Measurements from ENCODE around the gene SEMA7A. TPM values are rescaled to one million over a fixed set of nuclear protein-coding genes. Genes with fewer than 3 reads are reported as not detected.

SEMA7A gene
- total and polyA plus RNA-seq, 7 experiments from 2014 or later = 1.6 to 15.7 (median 5.0) TPM; not detected in 2

DNA sequence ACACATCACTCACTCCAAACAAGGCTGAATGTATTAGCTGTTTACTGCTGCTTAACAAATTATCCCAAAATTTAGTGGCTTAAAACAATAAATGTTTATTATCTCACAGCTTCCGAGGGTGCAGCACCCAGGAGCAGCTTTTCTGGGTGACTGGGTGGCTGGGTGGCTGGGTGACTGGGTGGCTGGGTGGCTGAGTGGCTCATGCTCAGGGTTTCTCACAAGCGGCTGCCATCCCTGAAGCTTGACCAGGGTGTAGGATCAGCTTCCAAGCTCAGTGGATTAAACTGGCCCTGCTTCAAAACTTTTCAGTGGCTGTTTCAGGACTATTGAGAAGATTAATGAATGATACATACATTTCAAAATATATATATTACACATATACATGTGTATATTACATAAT is 64.0 kb downstream of the SEMA7A start:
- H3K4me1 ChIP-seq (ENCODE audit: control insufficient read depth in 2 of 2, insufficient read depth in 2 of 2, low read length in 2 of 2) = peaks cover 4 to 8% of the 10 kb centered on the region in 2 donors
- H3K36me3 ChIP-seq (ENCODE audit: control insufficient read depth in 2 of 3, insufficient read depth in 3 of 3, low read length in 3 of 3) = no peaks in the 10 kb centered on the region
- peaks cover 13 to 70% (median 25%) of the 10 kb centered on the region in 5 donors for H3K27me3 Mint-ChIP-seq
- peaks cover 0 to 5% of the 10 kb centered on the region in 2 donors for H3K27me3 ChIP-seq (ENCODE audit: control insufficient read depth in 2 of 2, insufficient read depth in 2 of 2, low read length in 2 of 2)
- H3K9me3 Mint-ChIP-seq = peaks cover 0 to 3% (median 0%) of the 10 kb centered on the region in 11 donors
- no peaks in the 10 kb centered on the region for H3K9me3 ChIP-seq (ENCODE audit: control insufficient read depth in 2 of 3, low read length in 3 of 3)
- H3K4me1 Mint-ChIP-seq = peaks cover 0 to 15% (median 5%) of the 10 kb centered on the region in 7 donors
- intact Hi-C loops (cut with micrococcal nuclease) = loop anchor here (5.0 kb wide), 3 partner anchors 418 to 1083 kb away; partner anchors contain the start of gene SIN3A (in 1 of the 2)
- ATAC-seq (no peak), DNase-seq (no peak)
- ChIA-PET POLR2A (no interaction called here), CTCF (interaction anchor here (0.9 to 1.3 kb wide), 3 partner anchors 9 to 400 kb away, joined by 3 to 5 read pairs (median 3); no protein-coding TSS in a partner anchor)
- H3K36me3 Mint-ChIP-seq = no peaks in the 10 kb centered on the region
- H3K4me3 Mint-ChIP-seq = no peak overlapping the region
- H3K4me3 ChIP-seq (ENCODE audit: low read length) = no peak overlapping the region
- H3K27ac ChIP-seq (ENCODE audit: low read depth, low read length) = no peak overlapping the region
- H3K27ac Mint-ChIP-seq = no peak overlapping the region

DNA sequence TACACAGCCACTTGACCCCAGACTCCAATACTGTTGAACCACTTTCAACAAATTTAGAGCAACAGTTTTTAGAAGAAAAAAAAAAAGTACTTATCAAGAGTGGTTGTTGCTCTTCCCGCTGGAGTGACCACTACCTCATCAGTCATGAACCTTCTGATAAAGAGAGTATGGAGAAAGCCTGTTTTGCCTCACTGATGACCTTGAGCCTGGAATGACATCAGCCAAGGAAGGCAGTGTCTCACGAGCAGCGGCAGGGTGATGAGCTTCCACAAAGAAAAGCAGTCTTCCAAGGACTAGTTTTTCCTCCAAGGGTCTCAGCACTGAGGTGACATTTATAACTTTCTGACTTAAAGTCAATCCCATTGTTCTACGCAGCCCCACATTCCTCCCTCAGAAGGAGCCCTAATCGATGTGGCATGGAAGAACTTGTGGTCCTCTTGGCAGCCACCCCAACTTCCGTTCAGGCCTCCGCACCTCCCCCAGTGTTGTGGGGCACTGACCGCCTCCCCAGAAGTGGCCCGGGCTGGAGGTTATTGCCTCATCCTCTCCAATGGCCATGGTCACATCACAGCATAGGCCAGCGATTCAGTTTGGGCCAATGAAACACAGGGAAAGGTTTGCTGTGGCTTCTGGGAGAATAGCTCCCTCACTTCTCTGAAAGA is 64.5 kb downstream of the SEMA7A start:
- ATAC-seq = no peak
- H3K27ac ChIP-seq (ENCODE audit: low read depth, low read length) = no peak overlapping the region
- Mint-ChIP-seq H3K27me3 (peaks cover 16 to 75% (median 30%) of the 10 kb centered on the region in 5 donors), H3K36me3 (no peaks in the 10 kb centered on the region), H3K27ac (no peak overlapping the region), H3K4me3 (no peak overlapping the region), H3K9me3 (peaks cover 0 to 3% (median 0%) of the 10 kb centered on the region in 11 donors), H3K4me1 (peaks cover 0 to 10% (median 3%) of the 10 kb centered on the region in 7 donors)
- peaks cover 0 to 3% of the 10 kb centered on the region in 2 donors for H3K4me1 ChIP-seq (ENCODE audit: control insufficient read depth in 2 of 2, insufficient read depth in 2 of 2, low read length in 2 of 2)
- no peak overlapping the region for H3K4me3 ChIP-seq (ENCODE audit: low read length)
- ChIA-PET CTCF (interaction anchor here (0.6 to 1.3 kb wide), 4 partner anchors 9 to 400 kb away, joined by 3 to 5 read pairs (median 3); no protein-coding TSS in a partner anchor), POLR2A (no interaction called here)
- peaks cover 0 to 5% of the 10 kb centered on the region in 2 donors for H3K27me3 ChIP-seq (ENCODE audit: control insufficient read depth in 2 of 2, insufficient read depth in 2 of 2, low read length in 2 of 2)
- H3K36me3 ChIP-seq (ENCODE audit: control insufficient read depth in 2 of 3, insufficient read depth in 3 of 3, low read length in 3 of 3) = no peaks in the 10 kb centered on the region
- DNase-seq = no peak
- intact Hi-C loops (cut with micrococcal nuclease) = no loop called here
- no peaks in the 10 kb centered on the region for H3K9me3 ChIP-seq (ENCODE audit: control insufficient read depth in 2 of 3, low read length in 3 of 3)

DNA sequence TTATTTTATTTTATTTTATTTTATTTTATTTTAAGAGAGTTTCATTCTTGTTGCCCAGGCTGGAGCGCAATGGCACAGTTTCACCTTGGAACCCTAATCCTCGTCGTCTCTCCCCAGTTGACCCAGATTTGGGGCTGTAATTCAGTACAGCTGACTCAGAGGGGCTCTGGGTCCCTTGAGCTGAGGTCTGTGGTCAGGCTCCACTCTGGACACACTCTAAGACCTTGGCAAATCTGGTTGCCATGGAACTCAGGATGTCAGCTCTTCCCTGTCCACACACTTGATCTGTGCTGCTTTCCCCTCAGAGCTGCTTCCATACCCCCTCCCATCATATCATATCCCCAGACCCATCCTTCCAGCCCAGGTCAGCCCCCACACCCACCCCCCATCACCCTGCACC is 65.6 kb downstream of the SEMA7A start:
- no peak overlapping the region for H3K4me3 Mint-ChIP-seq
- H3K27me3 Mint-ChIP-seq = peaks cover 16 to 79% (median 33%) of the 10 kb centered on the region in 5 donors
- H3K4me1 ChIP-seq (ENCODE audit: control insufficient read depth in 2 of 2, insufficient read depth in 2 of 2, low read length in 2 of 2) = peaks cover 0 to 3% of the 10 kb centered on the region in 2 donors
- ChIA-PET CTCF (no interaction called here), POLR2A (no interaction called here)
- no peak overlapping the region for H3K27ac Mint-ChIP-seq
- H3K27me3 ChIP-seq (ENCODE audit: control insufficient read depth in 2 of 2, insufficient read depth in 2 of 2, low read length in 2 of 2) = peaks cover 0 to 5% of the 10 kb centered on the region in 2 donors
- no peak overlapping the region for H3K4me3 ChIP-seq (ENCODE audit: low read length)
- H3K36me3 ChIP-seq (ENCODE audit: control insufficient read depth in 2 of 3, insufficient read depth in 3 of 3, low read length in 3 of 3) = no peaks in the 10 kb centered on the region
- ATAC-seq (no peak), DNase-seq (peak in 1 of 9 donors; percentile 7)
- peaks cover 0 to 3% (median 0%) of the 10 kb centered on the region in 11 donors for H3K9me3 Mint-ChIP-seq
- no peaks in the 10 kb centered on the region for H3K36me3 Mint-ChIP-seq
- H3K4me1 Mint-ChIP-seq = peaks cover 0 to 5% (median 3%) of the 10 kb centered on the region in 7 donors
- intact Hi-C loops (cut with micrococcal nuclease) = no loop called here
- no peak overlapping the region for H3K27ac ChIP-seq (ENCODE audit: low read depth, low read length)
- no peaks in the 10 kb centered on the region for H3K9me3 ChIP-seq (ENCODE audit: control insufficient read depth in 2 of 3, low read length in 3 of 3)

DNA sequence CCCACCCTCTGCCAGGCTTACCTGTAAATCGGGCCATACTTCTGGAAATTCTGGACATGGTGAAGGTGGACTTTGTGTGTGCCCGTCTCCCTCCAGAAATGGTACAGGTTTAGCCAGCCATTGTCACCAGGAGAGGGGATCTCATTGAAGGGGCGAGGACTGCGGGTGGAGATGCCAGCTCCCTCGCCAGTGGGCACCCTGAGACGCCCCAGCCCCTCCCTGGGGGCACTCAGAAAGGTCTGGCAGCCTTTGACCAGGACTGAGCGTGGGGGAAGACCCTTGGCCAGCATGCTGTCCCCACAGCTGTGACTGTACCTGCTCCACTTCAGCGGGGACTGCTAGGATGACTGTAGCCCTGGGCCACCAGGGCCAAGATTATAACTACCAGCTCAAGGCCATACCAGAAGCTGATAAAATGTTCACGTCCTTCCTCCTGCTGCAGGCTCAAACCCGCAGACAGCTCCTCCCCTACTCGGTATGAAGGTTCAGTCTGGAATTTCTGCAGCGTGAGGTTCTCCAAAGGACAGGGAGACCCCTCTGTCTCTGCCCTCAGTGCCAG is 66.4 kb downstream of the SEMA7A start, which contains the start of gene CYP11A1:
Gene CYP11A1, minus strand, starts transcription at position 351 of the 559 bp plus-strand sequence. Its CDS starts 61 bp downstream, at position 290.
- Histone ChIP-seq H3K36me3 (ENCODE audit: control insufficient read depth in 2 of 3, insufficient read depth in 3 of 3, low read length in 3 of 3) (no peaks in the 10 kb centered on the region), H3K27ac (ENCODE audit: low read depth, low read length) (no peak within 1 kb of the TSS), H3K27me3 (ENCODE audit: control insufficient read depth in 2 of 2, insufficient read depth in 2 of 2, low read length in 2 of 2) (peaks cover 0 to 5% of the 10 kb centered on the region in 2 donors), H3K4me3 (ENCODE audit: low read length) (no peak within 1 kb of the TSS), H3K9me3 (ENCODE audit: control insufficient read depth in 2 of 3, low read length in 3 of 3) (no peaks in the 10 kb centered on the region), H3K4me1 (ENCODE audit: control insufficient read depth in 2 of 2, insufficient read depth in 2 of 2, low read length in 2 of 2) (peaks cover 0 to 3% of the 10 kb centered on the region in 2 donors)
- intact Hi-C loops (cut with micrococcal nuclease) = no loop called here
- ATAC-seq = no peak
- Mint-ChIP-seq H3K27ac (no peak within 1 kb of the TSS), H3K4me1 (peaks cover 0 to 4% (median 3%) of the 10 kb centered on the region in 7 donors), H3K36me3 (no peaks in the 10 kb centered on the region), H3K27me3 (peaks cover 16 to 83% (median 33%) of the 10 kb centered on the region in 5 donors), H3K4me3 (peak within 1 kb of the TSS in 6 of 10 donors; percentile 10 to 65 (median 44)), H3K9me3 (peaks cover 0 to 3% (median 0%) of the 10 kb centered on the region in 11 donors)
- POLR2A ChIA-PET = no interaction called here
- peak in 1 of 9 donors; percentile 20 for DNase-seq
- CTCF ChIA-PET = interaction anchor here (0.6 kb wide), 1 partner anchor 121 kb away, joined by 4 read pairs; no protein-coding TSS in a partner anchor

DNA sequence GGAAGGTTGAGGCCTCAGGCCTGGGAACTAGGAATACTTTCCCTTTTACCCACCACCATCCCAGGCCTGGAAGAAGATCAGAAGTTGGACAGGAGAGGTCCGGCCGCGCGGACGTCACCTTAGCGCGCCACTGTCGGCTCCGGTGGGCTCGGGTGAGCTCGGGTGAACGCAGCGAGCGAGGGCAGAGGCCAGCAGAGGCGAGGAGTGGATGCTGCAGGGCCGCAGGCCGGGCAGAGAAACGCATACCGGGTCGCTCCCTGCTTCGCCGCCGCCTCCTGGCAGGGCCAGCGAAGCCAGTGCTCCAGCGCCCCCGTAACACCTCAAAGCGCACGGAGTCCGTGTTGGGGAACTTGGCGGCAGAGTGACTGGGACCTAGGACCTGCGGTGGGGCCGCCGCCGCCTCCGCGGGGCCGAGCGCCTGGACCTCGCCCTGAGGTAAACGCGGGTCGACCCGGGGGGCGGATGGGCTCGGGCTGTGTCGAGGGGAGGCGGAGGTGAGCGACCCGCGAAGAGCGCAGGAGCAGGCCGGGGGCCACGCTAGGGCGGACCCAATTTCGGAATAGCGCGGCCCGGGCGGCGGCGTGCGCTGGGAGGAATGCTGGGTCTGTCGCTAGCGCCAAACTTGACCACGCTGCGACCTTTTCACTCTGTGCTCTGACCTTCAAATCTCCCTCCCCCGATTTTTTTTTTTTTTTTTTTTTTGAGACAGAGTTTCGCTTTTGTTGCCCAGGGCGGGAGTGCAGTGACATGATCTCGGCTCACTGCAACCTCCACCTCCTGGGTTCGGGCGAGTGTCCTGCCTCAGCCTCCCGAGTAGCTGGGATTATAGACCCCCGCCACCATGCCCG is 67.9 kb downstream of the SEMA7A start:
- DNase-seq (no peak), ATAC-seq (peak; percentile 52)
- H3K36me3 Mint-ChIP-seq = no peaks in the 10 kb centered on the region
- H3K27ac Mint-ChIP-seq = no peak overlapping the region
- Histone ChIP-seq H3K36me3 (ENCODE audit: control insufficient read depth in 2 of 3, insufficient read depth in 3 of 3, low read length in 3 of 3) (no peaks in the 10 kb centered on the region), H3K4me3 (ENCODE audit: low read length) (peak overlapping the region; percentile 39), H3K4me1 (ENCODE audit: control insufficient read depth in 2 of 2, insufficient read depth in 2 of 2, low read length in 2 of 2) (peaks cover 0 to 3% of the 10 kb centered on the region in 2 donors), H3K27me3 (ENCODE audit: control insufficient read depth in 2 of 2, insufficient read depth in 2 of 2, low read length in 2 of 2) (peaks cover 0 to 5% of the 10 kb centered on the region in 2 donors), H3K27ac (ENCODE audit: low read depth, low read length) (no peak overlapping the region), H3K9me3 (ENCODE audit: control insufficient read depth in 2 of 3, low read length in 3 of 3) (no peaks in the 10 kb centered on the region)
- H3K9me3 Mint-ChIP-seq = peaks cover 0 to 3% (median 0%) of the 10 kb centered on the region in 11 donors
- ChIA-PET POLR2A (no interaction called here), CTCF (no interaction called here)
- intact Hi-C loops (cut with micrococcal nuclease) = no loop called here
- H3K27me3 Mint-ChIP-seq = peaks cover 16 to 83% (median 33%) of the 10 kb centered on the region in 5 donors
- peaks cover 0 to 4% (median 3%) of the 10 kb centered on the region in 7 donors for H3K4me1 Mint-ChIP-seq
- H3K4me3 Mint-ChIP-seq = peak overlapping the region in 9 of 10 donors; percentile 51 to 73 (median 68)

DNA sequence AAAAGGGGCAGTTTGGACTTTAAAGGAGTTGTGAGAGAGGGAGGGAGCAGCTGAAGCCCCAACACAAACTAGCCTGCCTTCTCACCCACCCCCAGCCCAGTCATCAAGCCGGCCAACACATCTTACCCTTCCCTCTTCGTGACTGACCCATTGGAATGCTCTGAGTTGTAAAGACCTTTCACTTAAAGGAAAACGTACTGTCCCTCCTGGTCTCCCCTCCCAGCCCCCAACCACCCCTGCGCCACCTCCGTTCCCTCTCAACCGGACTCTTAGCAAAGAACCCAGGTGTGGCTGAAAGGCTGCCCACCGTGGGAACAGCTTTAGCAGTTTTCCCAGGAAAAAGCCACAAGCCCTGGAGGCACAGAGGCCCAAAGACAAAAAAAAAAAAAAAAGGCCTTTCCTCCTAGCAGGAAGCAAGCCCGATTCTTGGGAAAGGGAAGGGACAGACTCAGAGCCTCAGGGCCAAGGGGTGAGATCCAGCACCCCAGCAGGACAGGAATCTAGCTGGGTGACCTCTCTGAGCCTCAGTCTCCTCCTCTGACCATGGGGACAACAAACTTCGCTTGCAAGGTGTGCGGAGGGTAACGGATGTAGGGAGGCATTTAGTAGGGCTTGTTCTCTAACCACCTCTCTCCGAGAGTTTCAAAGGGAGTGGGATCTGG is 68.7 kb downstream of the SEMA7A start:
- H3K27me3 ChIP-seq (ENCODE audit: control insufficient read depth in 2 of 2, insufficient read depth in 2 of 2, low read length in 2 of 2) = peaks cover 0 to 5% of the 10 kb centered on the region in 2 donors
- H3K4me3 ChIP-seq (ENCODE audit: low read length) = peak overlapping the region; percentile 39
- H3K36me3 ChIP-seq (ENCODE audit: control insufficient read depth in 2 of 3, insufficient read depth in 3 of 3, low read length in 3 of 3) = no peaks in the 10 kb centered on the region
- no peak for DNase-seq
- intact Hi-C loops (cut with micrococcal nuclease) = no loop called here
- peak overlapping the region in 1 of 9 donors; percentile 43 for H3K27ac Mint-ChIP-seq
- H3K4me1 Mint-ChIP-seq = peaks cover 0 to 4% (median 3%) of the 10 kb centered on the region in 7 donors
- H3K4me1 ChIP-seq (ENCODE audit: control insufficient read depth in 2 of 2, insufficient read depth in 2 of 2, low read length in 2 of 2) = peaks cover 0 to 3% of the 10 kb centered on the region in 2 donors
- H3K27ac ChIP-seq (ENCODE audit: low read depth, low read length) = no peak overlapping the region
- peaks cover 14 to 78% (median 32%) of the 10 kb centered on the region in 5 donors for H3K27me3 Mint-ChIP-seq
- peak overlapping the region; percentile 6 to 72 (median 66) for H3K4me3 Mint-ChIP-seq
- ChIA-PET POLR2A (no interaction called here), CTCF (no interaction called here)
- H3K9me3 ChIP-seq (ENCODE audit: control insufficient read depth in 2 of 3, low read length in 3 of 3) = no peaks in the 10 kb centered on the region
- H3K36me3 Mint-ChIP-seq = no peaks in the 10 kb centered on the region
- ATAC-seq = no peak
- peaks cover 0 to 3% (median 0%) of the 10 kb centered on the region in 11 donors for H3K9me3 Mint-ChIP-seq

Measured in naive thymus-derived CD4-positive, alpha-beta T cell (primary cell).